Right lung (tissue), 5 donors: ENCODE results near the gene BACE1-AS. TPM values are rescaled to one million over a fixed set of nuclear protein-coding genes. Genes with fewer than 3 reads are reported as not detected.

Experiments
- DNase-seq, 2 donors: peaks; one replicate each; pipeline ENCODE4 v3.0.0-alpha.2; 2013
- polyA plus RNA-seq, 5 donors: library from polyadenylated mRNA; unstranded; fragments of 120-200 nt; gene quantifications; one replicate each; pipeline versions ENCODE4 v1.2.1 to v1.2.3, GENCODE V29; 2013; ENCODE audit warnings: inconsistent platforms in 1 of 5, low replicate concordance in 1 of 5; ENCODE audit not compliant: insufficient read length in 5 of 5, insufficient read depth in 1 of 5

Gene BACE1-AS
- polyA plus RNA-seq, 5 donors: 18.9 to 23.1 (median 21.6) TPM

GRCh38 chr11:117286588-117286987 lies 4.6 kb upstream of the BACE1-AS start:
- DNase-seq: no peak

- DNase-seq: no peak
Observed at GRCh38 chr11:117287668-117288067, 3.5 kb upstream of the BACE1-AS start.

- DNase-seq: no peak
Observed at GRCh38 chr11:117289795-117290194, 1.4 kb upstream of the BACE1-AS start.

- DNase-seq: no peak
Observed at GRCh38 chr11:117292616-117293015, 1.5 kb downstream of the BACE1-AS start.

- no peak for DNase-seq
Observed at GRCh38 chr11:117295438-117296137, 4.4 kb downstream of the BACE1-AS start.

DNA sequence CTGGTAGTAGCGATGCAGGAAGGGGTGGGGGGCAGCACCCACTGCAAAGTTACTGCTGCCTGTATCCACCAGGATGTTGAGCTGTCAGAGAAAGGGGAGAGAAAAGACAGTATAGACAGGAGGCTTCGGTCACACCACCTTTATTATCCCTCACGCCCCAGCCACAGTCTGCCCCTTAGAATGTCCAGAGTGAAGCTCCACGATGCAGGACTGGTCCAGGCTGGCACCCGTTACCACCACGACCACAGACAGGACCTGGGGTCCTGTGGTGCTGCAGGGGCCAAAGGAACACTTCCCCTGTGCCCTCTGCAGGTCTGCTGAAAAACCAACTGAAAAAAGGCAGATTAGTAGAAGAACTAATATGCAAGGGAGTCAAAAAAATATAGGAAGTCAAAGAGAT lies 5.7 kb downstream of the BACE1-AS start:
- no peak for DNase-seq

GRCh38 chr11:117298195-117298594 lies 7.0 kb downstream of the BACE1-AS start:
- no peak for DNase-seq

GRCh38 chr11:117299351-117300282 lies 8.5 kb downstream of the BACE1-AS start:
- no peak for DNase-seq

DNA sequence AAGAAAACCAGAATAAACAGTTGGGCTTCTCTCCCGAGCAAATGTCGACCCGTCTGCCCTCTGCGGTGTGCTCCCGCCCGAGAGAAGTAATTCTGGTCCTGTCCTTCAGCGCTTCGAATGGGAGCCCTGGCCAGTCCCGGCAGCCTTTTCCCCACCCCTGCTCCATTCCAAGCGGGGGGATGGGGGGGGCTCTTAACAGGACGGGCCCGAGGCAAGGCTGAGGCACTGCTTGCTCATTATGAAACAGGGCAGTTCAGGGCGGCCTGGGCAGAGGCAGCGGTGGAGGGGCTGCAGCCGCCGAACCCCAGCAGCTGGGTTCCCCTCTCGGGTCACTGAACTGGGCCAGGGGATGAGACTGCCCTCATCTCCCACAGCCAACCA lies 9.1 kb downstream of the BACE1-AS start:
- peak; percentile 38 to 40 for DNase-seq

DNA sequence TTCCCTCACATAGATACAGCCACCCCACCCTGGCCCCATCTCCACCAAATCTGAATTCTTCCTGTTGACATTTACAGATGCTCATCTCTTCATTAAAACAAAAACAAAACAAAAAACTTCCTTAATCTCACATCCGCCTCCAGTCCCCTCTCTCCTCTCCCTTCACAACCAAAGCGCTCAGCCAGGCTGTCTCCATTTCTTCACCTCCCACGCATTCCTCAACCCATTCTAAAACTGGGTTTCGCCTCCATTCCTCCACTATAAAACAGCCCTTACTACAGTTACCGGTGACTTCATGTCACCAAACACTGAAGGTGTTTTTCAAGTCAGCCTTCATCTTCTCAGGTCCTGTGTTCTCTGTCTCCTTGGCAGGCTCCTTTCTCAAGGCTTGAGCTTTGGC lies 9.6 kb downstream of the BACE1-AS start:
- DNase-seq: no peak

- no peak for DNase-seq
Observed at GRCh38 chr11:117302228-117302627, 11.1 kb downstream of the BACE1-AS start.

DNA sequence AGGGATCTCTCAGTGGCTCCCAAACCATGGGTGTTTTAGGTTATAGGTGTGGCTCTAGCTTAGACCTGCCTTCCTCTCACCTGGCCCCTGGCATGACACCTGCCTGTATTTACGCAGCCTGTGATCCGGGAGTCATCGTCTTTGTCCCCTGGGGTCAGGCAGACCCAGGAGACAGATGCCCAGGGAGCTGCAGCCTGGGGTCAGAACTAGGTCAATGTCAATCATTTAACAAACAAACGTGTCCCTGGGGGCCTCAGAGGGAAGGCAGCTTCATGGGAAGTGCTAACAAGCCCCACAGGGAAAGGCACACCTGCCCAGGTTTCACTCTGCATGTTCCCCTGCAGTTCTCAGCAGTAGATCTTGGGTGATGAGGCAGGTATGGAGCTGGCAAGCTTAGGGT lies 12.0 kb downstream of the BACE1-AS start:
- no peak for DNase-seq

DNA sequence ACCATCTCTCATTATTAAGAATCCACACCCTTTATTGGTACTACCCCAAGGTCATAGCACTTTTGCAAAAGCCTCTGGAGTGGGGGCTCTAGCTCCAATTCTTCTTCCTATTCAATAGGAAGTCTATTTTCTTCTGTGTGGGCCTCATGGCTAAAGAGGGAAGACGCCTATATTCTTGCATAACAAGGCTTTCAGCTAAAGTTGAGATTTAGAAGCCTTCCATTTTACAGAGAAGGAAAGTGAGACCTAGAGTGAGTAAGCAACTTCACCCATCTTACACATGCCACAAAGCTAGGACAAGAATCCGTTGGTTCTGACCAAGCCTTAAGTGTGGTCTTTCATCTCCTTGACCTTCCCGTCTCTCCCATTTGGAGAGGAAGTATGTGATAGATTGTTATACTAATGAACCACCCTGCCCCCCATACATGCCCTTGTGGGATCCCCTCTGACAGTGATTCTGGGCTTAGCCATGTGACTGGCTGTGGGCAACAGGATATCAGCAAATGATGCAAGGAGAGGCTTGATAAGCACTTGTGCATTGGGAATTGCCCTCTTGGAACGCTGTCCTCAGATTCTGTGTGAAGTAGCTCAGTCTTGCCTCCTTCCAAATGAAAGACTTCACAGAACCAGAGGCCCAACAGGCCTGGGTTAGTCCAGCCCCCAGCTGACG lies 12.6 kb downstream of the BACE1-AS start:
- no peak for DNase-seq

GRCh38 chr11:117305145-117305544 lies 14.0 kb downstream of the BACE1-AS start:
- no peak for DNase-seq

GRCh38 chr11:117309310-117309709 lies 18.2 kb downstream of the BACE1-AS start:
- no peak for DNase-seq

DNA sequence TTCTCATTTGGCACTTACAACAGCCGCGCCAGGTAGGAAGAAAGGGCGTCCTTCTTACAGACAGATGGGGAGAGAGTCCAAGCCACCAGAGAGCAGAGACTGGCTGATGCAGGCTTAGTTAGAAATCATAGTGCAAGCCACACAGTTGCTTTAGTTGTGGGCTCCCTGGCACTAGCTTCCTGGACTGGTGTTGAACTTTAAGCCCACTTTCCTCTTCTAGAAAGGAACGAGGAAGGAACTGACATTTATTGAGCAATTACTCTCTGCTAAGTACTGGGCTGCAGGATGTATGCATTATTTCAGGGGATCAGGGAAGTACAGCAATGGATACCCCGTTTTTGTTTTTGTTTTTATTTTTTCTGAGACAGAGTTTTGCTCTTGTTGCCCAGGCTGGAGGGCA lies 21.9 kb downstream of the BACE1-AS start:
- no peak for DNase-seq

DNA sequence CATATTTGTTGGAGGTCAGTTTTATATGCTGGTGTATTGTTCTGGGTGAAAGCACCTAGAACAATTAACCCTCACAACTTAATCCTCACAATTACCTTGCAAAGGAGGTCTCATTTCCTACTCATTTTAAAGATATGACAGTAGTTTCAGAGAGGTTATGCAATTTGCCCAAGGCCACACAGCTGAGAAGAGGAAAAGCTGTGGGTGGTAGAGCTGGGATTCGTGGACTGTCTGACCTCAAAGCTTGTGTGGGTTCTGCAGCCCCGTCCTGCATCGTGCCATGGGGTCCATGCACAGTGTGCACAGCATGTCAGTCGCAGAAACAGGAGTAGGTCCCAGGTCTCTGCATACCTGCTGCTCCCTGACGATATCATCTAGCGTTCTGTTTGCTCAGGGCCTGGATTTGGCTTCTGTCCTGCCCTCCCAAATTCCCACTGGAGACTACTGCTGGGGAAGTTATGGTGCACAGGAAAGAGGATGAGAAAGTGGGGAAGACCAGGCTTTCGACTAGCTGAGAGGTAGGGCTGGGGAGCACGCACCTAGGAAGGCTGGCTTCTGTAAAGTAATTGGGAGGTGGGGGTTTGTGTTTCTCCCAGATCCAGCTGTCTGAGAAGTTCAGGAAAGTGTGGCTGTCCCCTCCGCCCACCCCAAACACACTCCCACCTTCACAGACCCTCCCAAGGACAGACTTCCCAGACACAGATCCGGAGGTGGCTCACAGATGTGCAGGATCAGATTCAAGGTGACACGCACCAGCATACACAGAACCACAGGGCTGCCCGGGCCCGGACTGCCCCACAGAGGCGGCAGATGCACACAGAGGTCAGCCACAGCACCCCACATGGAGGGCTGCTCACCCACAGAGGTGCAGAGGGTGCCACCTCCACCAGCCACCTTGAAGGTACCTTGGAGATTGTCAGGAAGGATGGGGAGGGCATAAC lies 23.0 kb downstream of the BACE1-AS start:
- no peak for DNase-seq

DNA sequence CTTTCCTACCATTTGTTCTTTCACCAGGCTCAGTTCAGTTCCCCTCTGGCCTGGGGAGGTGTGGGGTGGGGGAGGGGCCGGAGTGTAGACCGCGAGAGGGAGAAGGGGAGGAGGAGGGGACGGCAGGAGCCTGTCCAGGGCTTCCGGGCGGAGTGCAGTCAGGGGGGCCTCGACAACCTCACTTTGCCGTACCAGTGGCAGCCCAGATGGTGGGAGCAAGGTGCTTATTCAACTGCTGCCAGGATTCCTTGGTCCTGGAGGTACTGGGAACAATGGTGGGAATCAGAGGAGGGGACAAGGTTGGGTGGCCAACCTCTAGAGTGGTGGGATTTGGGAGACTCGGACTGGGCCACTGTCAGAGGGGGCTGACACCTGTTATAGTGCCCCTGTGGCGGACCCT lies 23.7 kb downstream of the BACE1-AS start:
- no peak for DNase-seq

DNA sequence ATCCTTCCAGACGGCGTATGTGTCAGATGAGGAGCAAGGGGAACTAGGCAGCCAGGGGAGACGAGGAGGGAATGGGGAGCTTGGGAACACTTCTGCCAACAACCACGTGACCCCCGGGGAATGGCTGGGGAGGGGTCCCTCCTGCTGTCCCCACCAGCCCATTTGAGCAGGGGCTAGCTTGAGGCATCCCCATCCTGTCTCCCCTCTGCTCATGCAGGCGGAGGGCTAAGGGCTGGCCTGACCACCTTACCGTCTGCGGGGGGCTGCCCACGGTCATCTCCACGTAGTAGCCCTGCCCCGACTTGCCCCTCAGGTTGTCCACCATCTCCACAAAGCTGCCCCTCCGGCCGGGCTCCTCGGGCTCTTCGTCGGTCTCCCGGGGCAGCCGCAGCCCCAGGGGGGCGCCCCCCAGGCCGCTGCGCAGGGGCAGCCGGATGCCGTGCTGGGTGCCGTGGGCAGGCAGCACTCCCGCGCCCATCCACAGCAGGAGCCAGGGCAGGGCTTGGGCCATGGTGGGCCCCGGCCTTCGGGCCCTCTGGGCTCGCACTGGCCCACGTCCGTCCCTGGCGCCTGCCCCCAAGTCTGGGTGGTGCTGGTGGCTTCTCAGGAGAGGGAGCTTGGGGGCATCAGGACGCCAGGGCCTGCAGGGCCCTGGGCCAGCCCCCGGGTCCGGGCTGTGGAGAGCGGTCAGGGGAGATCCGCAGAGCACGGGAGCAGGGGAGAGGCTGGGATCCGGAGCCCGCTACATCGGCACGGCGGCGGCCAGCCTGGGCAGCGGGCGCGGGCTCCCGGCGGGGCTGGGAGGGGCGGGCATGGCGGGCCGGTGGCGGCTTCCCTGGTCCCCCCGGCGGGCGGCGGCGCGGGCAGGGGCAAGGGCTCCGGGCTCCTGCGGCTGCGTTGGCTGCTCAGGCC lies 24.4 kb downstream of the BACE1-AS start:
- DNase-seq: peak in 1 of 2 donors; percentile 18
